Stimulated activated CD4-positive, alpha-beta T cell treated with anti-CD3 and anti-CD28 coated beads, Interleukin-2, amount 100 ng/mL, for 24 hours (primary cell): ENCODE data around the gene EIF3D.
A peak's percentile ranks its signal among the peaks of the same experiment; 100 is the strongest.
"Not testable (repeated sequence)": the region's sequence is repeated elsewhere in the genome, so short reads cannot be mapped to it uniquely, and the experiment has no call there.

Experiments used
- DNase-seq, 2 donors: peaks; one replicate each; pipeline ENCODE4 v3.0.0-alpha.2; 2020

Gene EIF3D

GRCh38 chr22:36546932-36547331, 18.0 kb upstream of the EIF3D start:
- no peak for DNase-seq

GRCh38 chr22:36546092-36546804, 17.3 kb upstream of the EIF3D start:
- DNase-seq = peak; percentile 41 to 48

GRCh38 chr22:36544107-36544620, 15.2 kb upstream of the EIF3D start:
- no peak for DNase-seq

GRCh38 chr22:36541831-36542411, 13.0 kb upstream of the EIF3D start:
- peak; percentile 54 to 59 for DNase-seq

GRCh38 chr22:36540867-36541642, 12.1 kb upstream of the EIF3D start:
- DNase-seq = no peak

- no peak for DNase-seq
These were observed 9.6 kb upstream of the EIF3D start for GRCh38 chr22:36538529-36538928.

- no peak for DNase-seq
These were observed 7.8 kb upstream of the EIF3D start for GRCh38 chr22:36536717-36537116.

- not testable (repeated sequence) for DNase-seq
These were observed 4.4 kb upstream of the EIF3D start for GRCh38 chr22:36533320-36533719.

GRCh38 chr22:36532466-36532865, 3.5 kb upstream of the EIF3D start:
- DNase-seq = no peak

- DNase-seq = peak; percentile 18 to 38
These were observed 625 bp downstream of the EIF3D start for GRCh38 chr22:36528341-36528740.

GRCh38 chr22:36522662-36523061, 6.3 kb downstream of the EIF3D start:
- DNase-seq = no peak

GRCh38 chr22:36520423-36520822, 8.5 kb downstream of the EIF3D start:
- no peak for DNase-seq

GRCh38 chr22:36519906-36520305, 9.1 kb downstream of the EIF3D start:
- DNase-seq = not testable (repeated sequence)

- no peak for DNase-seq
These were observed 14.2 kb downstream of the EIF3D start for GRCh38 chr22:36514766-36515165.

- no peak for DNase-seq
These were observed 16.0 kb downstream of the EIF3D start for GRCh38 chr22:36512991-36513390.

GRCh38 chr22:36512333-36512732, 16.6 kb downstream of the EIF3D start:
- no peak for DNase-seq

GRCh38 chr22:36510966-36511881, 17.7 kb downstream of the EIF3D start:
- peak; percentile 33 to 45 for DNase-seq

GRCh38 chr22:36510384-36510783, 18.6 kb downstream of the EIF3D start:
- DNase-seq = no peak

GRCh38 chr22:36507518-36508010, 21.4 kb downstream of the EIF3D start:
- no peak for DNase-seq

- peak; percentile 89 to 91 for DNase-seq
These were observed 22.1 kb downstream of the EIF3D start, which contains the start of gene FOXRED2 for GRCh38 chr22:36506637-36507517. Gene FOXRED2, minus strand, starts transcription at chr22:36507040. Its CDS starts 618 bp downstream, at chr22:36506422.

- no peak for DNase-seq
These were observed 22.8 kb downstream of the EIF3D start for GRCh38 chr22:36505998-36506635.
